Ishikawa (cell line): Measurements from ENCODE around the gene LSAMP.

Source experiments
- CEBPB ChIP-seq: IDR thresholded peaks from 2 replicates; pipeline ENCODE4 v1.6.1; 2012
- EP300 ChIP-seq: IDR thresholded peaks from 2 replicates; pipeline ENCODE4 v1.6.1; 2012; ENCODE audit warnings: borderline replicate concordance
- MAX ChIP-seq: IDR thresholded peaks from 2 replicates; pipeline ENCODE4 v1.6.1; 2012
- NFIC ChIP-seq: IDR thresholded peaks from 2 replicates; pipeline ENCODE4 v1.6.1; 2012
- RAD21 ChIP-seq: IDR thresholded peaks from 2 replicates; pipeline ENCODE4 v1.6.1; 2012; ENCODE audit warnings: low read depth
- TEAD4 ChIP-seq: IDR thresholded peaks from 2 replicates; pipeline ENCODE4 v1.6.1; 2012
- USF1 ChIP-seq: IDR thresholded peaks from 2 replicates; pipeline ENCODE4 v1.6.1; 2012

GRCh38 chr3:116256843-116257485 lies 188.3 kb downstream of the LSAMP start:
- TF ChIP-seq RAD21 (no peak), EP300 (no peak), NFIC (no peak), MAX (no peak), USF1 (no peak), TEAD4 (no peak), CEBPB (no peak)
